Fibroblast of the aortic adventitia (primary cell): ENCODE data around the gene OTUD4. TPM values are rescaled to one million over a fixed set of nuclear protein-coding genes. Genes with fewer than 3 reads are reported as not detected.
A peak's percentile ranks its signal among the peaks of the same experiment; 100 is the strongest.

Experiments
- DNase-seq: peaks from one replicate; pipeline ENCODE4 v3.0.0-alpha.2; 2010; ENCODE audit warnings: low read depth
- H3K4me3 ChIP-seq: 2 replicates; pipeline ENCODE4 v1.5.1; 2011; ENCODE audit warnings: low read depth, mild to moderate bottlenecking, control low read depth, low read length, moderate library complexity
- total RNA-seq: library from RNA; depleted of rRNA; stranded (reverse); fragments of >200 nt; gene quantifications from 2 replicates; pipeline ENCODE4 v1.2.3, GENCODE V29; 2012; ENCODE audit warnings: low replicate concordance
- TF ChIP-seq, protein P1 (sequence below): IDR thresholded peaks from 2 replicates; pipeline ENCODE4 v1.5.1; 2011; ENCODE audit warnings: mild to moderate bottlenecking, low read length, control low read depth, inconsistent platforms; ENCODE audit not compliant: insufficient read depth

OTUD4 gene
- total RNA-seq, 1 donor = 36.1 TPM

DNA sequence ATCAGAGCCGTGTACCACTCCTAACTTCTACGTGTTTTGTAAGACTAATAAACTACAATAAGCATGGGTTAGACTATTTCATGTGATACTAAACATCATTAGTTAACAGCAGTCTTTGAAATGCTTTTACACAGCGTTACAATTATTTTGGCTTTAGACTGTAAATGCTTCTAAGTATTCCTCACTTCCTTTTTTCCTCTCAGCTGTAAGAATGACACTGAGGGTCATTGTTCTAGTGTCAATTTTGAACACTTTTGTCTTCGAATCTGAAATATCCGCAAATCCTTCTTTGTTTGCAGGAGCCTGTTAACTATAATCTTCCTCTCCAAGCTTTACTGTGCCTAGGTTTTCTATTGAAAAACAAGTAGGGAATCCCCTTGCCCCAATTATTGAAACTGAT lies 80.7 kb downstream of the OTUD4 start:
- TF ChIP-seq, protein P1, sequence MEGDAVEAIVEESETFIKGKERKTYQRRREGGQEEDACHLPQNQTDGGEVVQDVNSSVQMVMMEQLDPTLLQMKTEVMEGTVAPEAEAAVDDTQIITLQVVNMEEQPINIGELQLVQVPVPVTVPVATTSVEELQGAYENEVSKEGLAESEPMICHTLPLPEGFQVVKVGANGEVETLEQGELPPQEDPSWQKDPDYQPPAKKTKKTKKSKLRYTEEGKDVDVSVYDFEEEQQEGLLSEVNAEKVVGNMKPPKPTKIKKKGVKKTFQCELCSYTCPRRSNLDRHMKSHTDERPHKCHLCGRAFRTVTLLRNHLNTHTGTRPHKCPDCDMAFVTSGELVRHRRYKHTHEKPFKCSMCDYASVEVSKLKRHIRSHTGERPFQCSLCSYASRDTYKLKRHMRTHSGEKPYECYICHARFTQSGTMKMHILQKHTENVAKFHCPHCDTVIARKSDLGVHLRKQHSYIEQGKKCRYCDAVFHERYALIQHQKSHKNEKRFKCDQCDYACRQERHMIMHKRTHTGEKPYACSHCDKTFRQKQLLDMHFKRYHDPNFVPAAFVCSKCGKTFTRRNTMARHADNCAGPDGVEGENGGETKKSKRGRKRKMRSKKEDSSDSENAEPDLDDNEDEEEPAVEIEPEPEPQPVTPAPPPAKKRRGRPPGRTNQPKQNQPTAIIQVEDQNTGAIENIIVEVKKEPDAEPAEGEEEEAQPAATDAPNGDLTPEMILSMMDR = no peak
- peak; percentile 23 for DNase-seq
- peak overlapping the region; percentile 91 for H3K4me3 ChIP-seq

DNA sequence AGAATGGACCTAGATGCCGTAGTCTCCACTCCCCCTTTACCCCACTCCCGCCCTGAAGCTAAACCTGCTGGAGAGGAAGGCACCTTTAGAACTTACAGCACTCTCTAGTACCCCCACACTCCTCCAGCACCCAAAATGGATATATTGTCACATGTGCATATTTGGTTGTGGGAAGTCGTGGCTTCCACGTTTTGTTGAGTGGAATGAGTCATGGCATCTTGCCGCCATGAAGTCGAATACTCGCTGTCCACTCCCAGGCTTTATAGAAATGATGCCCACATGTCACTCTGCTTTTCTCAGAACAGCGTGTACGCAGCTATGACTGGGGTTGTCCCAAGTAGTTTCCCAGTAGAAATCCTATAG lies 81.7 kb downstream of the OTUD4 start:
- DNase-seq = peak; percentile 43
- TF ChIP-seq, protein P1 = no peak
- H3K4me3 ChIP-seq = peak overlapping the region; percentile 91

DNA sequence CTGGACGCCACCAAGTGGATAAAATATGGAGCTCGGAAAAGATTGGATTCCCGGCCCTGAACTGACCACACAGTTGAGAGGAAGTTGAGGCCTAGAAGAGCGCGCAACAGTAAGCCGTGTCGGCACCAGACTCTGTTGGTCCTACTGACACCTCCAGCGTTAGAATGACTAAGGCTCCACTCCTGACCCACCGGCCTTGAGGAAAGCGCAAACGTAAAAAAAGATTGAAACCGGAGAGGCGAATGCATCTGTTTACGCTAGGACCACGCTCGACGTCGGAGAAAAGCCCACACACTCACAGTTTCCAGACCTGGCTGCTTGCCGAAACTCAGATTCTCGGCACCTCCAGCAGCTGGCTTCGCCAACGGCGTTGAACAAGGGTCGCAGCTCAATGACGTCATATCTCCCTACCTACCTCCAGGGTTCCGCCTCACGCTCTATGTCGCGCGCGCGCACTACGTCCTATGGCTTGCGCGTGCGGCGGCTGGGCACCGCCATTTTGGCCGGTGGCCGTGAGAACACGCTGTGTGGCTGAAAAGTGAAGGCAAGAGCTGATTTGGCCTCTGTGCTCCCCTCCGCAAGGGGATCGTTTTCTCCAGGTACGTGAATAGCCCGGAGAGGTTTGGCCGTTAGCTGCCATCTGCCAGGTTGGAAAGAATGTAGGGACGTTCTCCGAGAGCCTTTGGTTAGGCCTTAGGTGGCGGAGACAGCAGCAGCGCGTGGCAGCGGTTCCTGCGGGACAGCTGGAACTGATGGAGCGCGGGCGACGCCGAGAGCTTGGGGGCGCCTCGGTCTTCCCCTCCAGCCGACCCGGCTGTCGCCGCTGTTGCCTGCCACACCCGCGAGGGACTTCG lies 82.3 kb downstream of the OTUD4 start, which contains the start of the genes ABCE1 and ANAPC10:
ABCE1 (plus strand) TSS at position 491 of the 854 bp plus-strand sequence. CDS start 6,102 bp downstream, outside the sequence.
ANAPC10 (minus strand) TSS at position 376 of the 854 bp plus-strand sequence. CDS start 2,097 bp downstream, outside the sequence.
- H3K4me3 ChIP-seq = peak within 1 kb of the TSS; percentile 91
- peak; percentile 99 for DNase-seq
- TF ChIP-seq, protein P1 = peak; percentile 47

DNA sequence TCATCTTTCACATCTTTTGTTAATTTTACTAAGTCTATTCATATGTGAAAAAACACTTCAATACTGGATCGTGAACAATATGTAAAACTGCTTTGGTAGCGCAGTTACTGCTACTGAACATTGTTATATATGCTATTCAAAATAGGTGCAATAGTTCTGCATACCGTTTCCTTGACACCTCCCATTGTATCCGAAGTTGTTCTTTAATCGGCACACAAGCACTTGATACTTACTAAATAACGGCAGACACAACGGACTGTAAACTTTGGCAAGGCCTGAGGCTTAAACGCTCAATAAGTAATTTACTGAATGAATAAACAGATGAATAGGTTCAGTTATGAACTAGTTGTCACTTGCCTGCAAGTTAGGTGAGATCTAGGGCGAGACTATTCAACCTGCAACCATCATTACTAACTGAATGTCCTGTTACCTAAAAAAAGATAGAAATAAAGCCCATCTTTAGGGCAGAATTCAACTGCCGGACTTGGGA lies 83.0 kb downstream of the OTUD4 start:
- TF ChIP-seq, protein P1 = no peak
- no peak for DNase-seq
- H3K4me3 ChIP-seq = peak overlapping the region; percentile 91

DNA sequence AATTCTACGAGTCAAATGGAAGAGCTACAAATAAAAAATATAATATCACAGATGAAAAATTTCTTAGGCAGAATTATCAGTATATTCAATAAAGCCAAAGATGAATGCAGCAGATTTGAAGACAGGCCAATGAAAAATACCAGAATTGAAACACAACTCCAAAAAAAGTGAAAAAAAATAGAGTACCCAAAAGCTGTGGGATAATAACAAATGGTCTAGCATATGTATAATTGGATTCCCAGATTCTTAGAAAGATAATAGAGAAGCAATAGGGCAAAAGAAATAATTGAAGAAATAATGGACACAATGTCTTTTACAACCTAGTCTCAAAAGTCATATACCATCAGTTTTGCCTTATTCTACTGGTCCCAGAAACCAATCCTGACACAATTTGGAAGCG lies 86.8 kb downstream of the OTUD4 start:
- TF ChIP-seq, protein P1 = no peak
- H3K4me3 ChIP-seq = no peak overlapping the region
- DNase-seq = no peak

DNA sequence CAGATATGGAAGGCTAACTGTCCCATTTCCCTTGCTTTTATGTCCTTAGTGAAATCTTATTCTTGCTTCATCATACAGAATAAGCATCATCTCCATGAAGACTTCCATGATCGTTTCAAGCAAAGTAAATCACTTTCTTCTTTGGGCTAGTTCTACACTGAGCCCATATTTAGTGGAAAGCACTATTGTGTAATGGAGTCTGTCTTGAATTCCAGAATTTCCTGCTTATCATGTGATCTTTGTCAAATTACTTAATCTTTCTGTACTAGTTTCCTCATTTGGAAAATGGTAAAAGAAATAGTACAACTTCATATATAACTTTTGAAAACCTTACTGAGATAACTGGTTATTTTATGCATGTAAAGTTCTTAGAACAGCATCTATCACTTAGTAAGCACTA lies 90.0 kb downstream of the OTUD4 start:
- TF ChIP-seq, protein P1 = no peak
- no peak overlapping the region for H3K4me3 ChIP-seq
- no peak for DNase-seq
